Stimulated activated CD8-positive, alpha-beta memory T cell treated with anti-CD3 and anti-CD28 coated beads, Interleukin-4, amount 100 ng/mL, for 1 hour (primary cell): ENCODE measurements around the gene GMFB.

Experiments used
- DNase-seq, 2 donors: peaks; one replicate each; pipeline ENCODE4 v3.0.0-alpha.2; 2020; ENCODE audit warnings: low read depth in 2 of 2, low spot score in 1 of 2

Gene GMFB

DNA sequence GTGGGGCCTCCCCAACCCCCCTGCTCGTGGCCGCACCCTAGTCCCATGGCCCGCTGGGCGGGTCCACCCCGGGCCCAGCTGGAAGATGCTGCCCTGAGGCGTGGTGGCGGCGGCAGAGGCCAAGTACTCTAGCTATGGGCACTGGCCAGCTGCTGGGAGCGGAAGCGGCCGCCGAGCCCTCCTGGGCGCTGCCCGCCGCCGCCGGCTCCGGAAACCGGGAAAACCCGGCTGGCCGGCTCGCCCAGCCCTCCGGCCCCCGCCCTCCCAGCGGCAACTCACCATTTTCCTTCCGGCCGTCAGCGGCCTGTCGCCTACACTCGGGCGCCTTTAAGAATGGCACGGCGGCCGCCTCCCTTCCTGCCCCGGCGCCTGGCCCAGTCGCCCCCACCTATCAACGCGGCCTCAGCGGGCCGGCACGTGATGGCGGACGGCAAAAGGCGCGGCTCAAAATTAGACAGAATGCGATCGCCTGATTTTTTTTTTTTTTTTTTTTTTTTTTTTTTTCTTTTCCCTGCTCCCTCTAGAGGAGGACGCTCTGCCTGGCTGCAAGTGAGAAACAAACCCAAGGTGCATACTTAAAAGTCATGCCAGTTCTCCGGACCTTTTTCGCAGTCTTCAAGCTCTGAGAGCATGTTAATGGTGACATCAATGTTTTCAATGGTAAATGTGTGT lies at the start of gene GMFB:
Gene GMFB, minus strand, starts transcription at position 335 of the 672 bp plus-strand sequence. Its CDS starts 53 bp downstream, at position 282.
- peak; percentile 67 to 76 for DNase-seq

DNA sequence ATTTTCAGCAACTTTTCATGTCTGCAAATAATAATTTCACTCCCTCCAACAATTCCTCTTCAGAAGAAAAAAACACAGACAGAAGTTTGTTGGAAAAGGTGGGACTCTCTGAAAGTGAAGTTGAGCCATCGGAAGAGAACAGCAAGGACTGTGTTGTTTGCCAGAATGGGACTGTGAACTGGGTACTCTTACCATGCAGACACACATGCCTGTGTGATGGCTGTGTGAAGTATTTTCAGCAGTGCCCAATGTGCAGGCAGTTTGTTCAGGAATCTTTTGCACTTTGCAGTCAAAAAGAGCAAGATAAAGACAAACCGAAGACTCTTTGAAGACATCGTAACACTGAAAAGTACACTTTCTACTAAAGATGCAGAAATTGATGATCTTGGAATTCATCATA lies 49.3 kb upstream of the GMFB start:
- no peak for DNase-seq

DNA sequence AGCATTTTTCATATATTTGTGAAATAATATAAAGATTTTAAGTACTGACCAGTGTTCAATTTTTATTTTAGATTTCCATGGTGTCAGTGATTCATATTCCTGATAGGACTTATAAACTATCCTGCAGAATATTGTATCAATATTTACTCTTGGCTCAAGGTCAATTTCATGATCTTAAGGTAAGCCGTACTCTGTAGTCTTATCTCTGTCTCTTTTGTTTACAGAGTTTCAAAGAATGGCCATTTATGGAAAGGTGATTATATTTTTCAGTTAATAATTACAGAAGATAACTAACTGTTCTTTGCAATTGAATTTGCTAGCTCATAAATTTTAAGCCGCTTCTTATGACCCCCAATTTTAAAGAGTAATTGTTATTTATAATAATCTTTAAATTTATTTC lies 48.9 kb upstream of the GMFB start:
- no peak for DNase-seq

DNA sequence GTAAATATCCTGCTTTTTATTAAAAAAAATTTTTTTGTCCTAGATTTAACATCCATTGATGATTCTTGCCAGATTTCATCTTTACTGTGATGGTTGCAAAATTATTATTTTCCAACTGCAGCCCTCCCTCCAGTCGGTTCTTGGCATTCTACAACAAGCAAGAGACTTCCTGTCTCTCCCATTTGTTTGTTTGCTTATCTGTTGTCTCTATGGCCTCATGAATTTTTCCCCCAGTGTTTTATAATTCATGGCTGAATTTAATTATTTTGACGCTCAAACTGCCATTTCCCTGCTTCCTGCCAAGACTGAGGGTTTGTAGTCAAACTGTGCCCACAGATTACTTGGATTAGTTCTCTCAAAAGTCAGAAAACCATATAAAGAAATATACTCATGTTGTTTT lies 46.9 kb upstream of the GMFB start:
- no peak for DNase-seq

DNA sequence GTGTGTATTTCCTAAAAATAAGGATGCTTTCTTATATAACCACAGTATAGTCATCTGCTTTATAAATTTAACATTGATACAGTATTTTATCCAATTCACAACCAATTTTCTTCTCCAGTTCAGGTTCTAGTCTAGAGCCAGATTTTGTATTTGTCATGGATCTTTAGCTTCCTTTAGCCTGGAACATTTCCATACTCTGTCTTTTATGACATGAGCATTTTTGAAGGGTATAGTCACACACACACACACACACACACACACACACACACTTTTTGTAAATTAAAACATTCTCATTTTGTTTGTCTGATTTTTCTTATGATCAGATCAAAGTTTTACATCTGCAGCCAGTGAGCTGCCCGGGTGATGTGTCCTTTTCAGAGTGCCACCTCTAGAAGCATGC lies 46.3 kb upstream of the GMFB start:
- no peak for DNase-seq

DNA sequence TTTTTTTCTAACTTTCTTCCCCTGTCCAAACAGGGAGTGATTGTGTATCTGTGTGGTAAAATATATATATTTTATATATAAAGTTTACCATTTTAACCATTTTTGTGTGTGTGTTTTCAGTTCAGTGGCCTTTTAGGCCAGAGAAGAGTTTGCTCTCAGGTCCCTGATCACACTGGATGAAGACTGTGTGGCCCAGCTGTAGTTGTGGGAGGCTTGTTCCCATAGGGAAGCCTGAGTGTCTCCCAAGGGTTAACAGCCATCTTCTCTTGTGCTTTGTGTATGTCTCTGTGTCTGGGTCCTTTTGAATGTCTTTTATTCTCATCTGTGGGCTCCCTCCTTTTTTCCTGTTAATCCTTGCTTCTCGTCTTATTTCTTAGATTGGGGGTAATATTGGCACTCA lies 44.3 kb upstream of the GMFB start:
- DNase-seq = no peak

DNA sequence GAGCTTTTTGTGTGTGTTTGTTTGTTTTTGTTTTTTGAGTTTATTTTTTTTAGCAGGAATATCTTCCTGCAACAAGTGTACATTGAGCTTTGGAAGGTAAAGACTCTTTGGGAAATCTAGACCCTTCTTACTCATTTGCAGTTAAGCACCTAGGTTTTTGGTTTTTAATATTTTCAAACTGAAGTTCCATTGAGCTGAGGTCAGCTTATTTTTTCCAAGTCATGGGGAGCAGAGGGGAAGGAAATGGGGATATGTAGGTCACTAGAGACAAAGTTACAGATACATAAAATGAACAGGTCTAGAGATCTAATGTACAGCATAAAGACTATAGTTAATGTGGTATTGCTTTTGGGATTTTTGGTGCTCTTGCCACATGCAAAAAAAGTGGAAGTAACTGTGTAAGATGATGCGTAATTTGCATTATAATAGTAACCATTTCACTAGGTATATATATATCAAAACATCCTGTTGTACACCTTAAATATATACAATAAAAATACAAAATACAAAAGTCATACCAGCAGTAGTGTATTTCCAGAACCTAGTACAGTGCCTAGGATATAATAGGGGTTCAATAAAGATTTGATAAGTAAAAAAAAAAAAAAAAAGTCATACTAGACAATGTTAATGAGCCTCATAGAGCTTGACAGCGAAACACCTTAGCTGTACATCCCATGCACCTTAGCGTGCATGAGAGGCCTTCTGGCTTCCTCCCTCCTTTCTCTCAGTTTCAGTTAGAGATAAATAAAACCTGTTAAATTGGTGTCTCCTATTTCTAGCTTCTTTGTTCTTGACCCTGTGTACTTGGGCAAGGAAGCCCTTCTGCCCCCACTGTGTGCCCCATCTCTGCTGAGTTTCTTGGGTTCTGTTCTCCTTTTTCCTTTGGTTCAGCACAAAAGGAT lies 43.6 kb upstream of the GMFB start:
- DNase-seq = no peak

DNA sequence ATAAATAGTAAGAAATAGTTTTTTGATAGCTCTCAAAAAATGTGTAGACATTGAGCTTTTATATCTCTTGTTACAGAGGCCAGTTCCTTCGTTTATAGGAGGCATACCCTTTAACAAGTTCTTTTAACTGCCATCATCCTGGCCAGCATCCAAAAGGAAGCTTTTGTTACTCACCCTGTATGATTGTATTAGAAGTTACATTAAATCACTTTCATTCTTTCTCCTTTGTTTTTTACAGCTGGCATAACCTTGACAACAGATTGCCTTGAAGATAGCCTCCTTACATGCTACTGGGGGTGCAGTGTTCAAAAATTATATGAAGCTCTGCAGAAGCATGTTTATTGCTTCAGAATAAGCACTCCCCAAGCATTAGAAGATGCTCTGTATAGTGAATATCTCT lies 41.0 kb upstream of the GMFB start:
- DNase-seq = no peak

DNA sequence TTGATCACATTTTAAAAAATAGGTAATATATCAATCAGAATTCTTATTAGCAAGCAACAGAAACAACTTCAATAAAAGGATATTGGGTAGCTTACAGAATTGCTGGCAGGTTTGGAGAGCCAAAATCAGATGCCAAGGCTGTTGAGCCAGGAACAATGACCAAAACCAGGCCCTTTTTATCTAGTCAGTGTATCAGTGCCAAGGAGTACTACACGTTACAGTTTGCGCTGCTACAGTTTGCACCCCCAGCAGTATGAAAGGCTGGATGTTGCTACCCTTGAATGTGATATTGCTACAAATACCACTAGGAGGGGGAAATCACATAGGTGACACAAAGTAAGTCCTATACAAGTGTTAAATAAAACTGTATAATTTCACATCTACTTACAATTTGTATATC lies 40.2 kb upstream of the GMFB start:
- DNase-seq = no peak

DNA sequence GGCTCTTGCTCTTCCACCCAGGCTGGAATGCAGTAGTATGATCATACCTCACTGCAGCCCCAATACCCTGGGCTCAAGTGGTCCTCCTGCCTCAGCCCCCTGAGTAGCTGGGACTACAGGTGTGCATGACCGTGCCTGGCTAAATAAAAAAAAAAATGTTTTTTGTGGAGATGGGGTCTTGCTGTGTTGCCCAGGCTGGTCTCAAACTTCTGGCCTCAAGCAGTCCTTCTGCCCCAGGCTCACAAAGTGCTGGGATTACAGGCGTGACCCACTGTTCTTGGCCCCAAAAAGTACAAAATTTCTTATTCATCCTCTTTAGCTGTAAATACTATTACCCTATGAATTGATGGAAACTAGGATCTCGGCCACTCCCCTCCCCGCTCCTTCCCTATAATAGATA lies 35.6 kb upstream of the GMFB start:
- DNase-seq = no peak

DNA sequence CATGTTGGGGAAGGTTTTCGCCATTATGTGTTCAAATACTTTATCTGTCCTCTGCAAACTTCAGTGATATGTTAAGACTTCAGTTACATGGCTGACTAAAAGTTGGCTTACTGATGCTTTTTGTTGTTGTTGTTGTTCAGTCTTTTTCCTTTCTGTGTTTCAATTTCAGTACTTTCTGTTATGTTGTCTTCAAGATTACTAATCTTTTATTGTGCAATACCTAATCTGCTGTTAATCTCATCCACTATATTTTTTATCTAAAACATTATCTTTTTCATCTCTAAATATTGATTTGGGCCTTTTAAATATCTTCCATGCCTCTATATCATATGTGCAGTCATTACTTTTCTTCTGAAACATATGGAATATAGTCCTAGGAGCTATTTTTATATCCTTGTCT lies 27.9 kb upstream of the GMFB start:
- DNase-seq = no peak

DNA sequence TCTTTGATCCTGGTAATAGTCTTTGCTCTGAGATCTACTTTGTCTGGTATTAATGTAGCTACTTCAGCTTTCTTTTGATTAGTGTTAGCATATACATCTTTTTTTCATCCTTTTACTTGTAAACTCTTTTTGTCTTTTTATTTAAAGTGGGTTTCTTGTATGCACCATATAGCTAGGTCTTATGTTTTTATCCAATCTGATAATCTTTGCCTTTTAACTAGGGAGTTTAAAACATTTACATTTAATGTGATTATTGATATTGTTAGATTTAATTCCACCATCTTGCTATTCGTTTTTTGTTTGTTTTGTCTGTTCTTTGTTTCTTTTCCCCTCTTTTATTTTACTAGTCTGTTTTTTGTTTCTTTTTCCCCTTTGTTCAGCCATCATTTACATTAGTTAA lies 26.9 kb upstream of the GMFB start:
- DNase-seq = no peak

DNA sequence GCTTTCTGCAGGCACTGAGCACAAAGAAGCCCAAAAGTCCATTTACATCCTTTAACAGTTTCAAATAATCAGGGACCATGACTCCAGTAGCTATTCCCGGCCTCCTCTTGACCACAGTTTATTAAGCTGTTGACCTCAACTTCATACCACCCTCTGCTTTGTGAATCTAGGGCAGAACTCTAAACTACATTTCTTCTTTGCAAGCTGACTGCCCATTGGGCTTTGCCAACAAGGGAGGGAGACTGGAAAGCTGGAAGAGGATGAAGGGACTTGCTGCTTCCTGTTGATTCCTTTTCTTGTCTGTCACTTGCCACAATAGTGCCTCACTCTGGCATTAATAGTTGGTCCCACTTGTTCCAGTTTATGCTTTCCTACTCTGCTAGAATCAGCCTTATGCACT lies 23.6 kb upstream of the GMFB start:
- no peak for DNase-seq

DNA sequence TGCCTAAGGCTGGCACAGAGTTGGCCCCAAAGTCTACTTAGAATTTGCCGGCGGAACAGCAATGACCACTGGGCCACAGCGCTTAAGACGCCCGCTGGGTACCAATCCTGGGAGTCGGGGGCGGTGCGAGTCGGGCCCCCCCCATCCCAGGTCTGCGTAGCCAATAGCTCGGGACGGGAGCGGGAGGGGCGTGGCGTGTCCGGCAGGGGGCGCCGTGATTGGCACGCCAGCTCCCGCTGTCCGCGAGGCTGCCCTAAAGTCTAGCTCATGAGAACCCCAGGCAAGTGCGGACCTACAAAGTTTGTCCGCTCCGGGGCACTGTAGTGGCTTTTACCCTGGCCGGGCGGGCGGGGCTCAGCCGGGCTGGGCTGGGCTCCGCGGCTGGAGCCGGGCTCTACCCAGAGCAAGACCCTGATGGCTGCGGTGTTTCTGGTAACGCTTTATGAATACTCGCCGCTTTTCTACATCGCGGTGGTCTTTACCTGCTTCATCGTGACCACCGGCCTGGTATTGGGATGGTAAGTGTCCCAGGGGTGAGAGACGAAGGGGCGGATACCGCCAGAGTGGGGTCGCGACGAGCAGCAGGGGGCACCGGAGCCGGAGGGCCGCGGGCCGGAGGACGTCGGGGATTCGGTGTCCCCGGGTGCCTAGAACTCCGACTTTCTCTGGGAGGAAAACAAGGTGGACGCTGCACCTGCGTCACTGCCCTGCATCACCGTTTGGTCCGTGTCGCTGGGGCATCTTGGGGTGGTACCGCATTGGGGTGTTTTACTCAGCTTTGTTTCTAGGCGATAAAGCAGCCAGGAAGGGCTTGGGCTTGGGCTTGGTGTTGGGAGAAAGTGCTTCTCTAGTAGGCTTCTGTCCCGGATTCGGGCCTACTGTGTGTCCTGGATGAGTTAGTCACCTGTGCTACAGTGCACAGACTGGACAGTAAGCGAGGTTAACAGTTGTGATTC lies 21.0 kb upstream of the GMFB start, which contains the start of gene CGRRF1:
Gene CGRRF1, plus strand, starts transcription at position 361 of the 956 bp plus-strand sequence. Its CDS starts 54 bp downstream, at position 415.
- peak; percentile 90 to 92 for DNase-seq

DNA sequence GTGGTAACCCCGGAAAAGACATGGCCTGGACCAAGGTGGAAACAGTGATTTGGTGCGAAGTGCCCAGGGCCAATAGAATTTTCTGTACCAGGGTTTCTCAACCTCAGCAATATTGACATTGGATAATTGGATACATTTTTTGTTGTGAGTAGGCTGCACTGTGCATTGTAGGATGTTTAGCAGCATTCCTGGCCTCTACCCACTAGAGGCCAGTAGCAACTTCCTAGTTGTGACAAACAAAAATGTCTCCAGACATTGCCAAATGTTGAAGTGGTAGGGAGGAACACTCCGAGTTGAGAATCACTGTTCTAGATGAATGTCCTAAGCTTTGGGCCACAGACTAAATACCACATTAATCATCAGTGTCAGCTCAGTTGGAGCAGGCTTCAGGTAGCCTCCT lies 14.7 kb upstream of the GMFB start:
- no peak for DNase-seq

DNA sequence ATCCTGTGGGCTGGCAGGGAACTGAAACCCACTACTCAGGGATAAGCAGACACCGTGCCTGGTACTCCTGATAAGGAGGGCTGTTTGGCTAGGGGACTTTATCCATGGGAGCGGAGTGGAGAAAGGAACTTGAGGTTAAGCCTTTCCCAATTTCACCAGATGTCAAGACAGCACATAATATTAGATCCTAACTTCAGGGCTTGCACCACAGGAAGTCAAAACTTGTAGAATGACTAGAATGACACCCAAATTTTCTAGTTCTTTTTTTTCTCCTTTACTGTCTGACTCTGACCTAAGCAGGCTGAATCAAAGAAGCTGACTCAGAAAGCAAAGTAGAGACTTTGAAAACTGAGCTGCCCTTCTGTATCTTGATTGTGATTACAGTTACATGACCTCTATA lies 13.8 kb upstream of the GMFB start:
- no peak for DNase-seq

DNA sequence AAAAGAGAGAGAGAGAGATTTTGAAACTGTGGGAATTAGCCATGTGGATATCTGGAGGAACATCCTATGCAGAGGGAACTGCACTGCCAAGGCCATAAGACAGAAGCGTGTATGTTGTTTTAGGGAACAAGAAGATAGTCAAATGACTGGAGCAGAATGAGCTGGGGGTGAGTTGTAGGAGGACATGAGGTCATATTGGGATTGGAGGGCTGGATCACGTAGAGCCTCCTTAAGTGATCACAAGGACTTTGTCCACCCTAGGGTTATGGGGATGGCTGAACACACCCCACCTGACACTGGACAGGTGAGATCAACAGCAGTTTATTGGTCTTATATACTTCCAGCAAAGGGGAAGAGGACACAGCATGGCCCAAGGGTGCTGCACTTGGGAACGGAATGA lies 12.7 kb upstream of the GMFB start:
- DNase-seq = no peak

DNA sequence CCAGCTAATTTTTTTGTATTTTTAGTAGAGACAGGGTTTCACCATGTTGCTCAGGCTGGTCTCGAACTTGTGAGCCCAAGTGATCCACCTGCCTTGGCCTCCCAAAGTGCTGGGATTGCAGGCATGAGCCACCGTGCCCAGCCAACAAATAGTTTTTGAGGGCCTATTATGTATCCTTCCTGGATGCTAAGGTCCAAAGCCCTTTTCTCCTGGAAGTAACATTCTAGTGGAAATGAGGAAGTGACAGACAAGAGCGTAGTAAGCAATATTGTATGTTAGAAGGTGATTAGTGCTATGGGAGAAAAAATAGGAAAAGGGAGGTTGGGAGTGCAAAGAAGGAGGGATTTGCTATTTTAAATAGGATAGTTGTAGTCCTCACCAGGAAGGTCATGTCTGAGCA lies 12.0 kb upstream of the GMFB start:
- no peak for DNase-seq

DNA sequence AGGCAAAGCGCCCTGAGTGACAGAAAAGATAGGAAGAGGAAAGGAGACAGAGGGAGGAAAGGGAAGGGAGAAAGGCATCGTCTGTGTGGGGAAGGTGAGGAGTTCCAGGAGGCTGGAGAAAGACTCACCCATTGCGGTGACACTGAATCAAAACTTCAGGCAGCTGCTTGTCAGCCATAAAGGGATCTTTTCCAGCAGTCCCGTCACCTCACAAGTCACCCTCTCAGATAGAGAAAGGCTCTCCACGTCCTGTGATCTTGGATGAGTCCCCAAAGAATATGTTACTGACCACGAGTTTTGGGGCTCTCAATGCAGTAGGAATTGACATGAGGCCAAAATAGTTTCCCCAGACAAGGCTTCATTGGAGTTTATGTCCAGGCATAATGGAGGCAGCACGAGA lies 9.8 kb upstream of the GMFB start:
- no peak for DNase-seq

DNA sequence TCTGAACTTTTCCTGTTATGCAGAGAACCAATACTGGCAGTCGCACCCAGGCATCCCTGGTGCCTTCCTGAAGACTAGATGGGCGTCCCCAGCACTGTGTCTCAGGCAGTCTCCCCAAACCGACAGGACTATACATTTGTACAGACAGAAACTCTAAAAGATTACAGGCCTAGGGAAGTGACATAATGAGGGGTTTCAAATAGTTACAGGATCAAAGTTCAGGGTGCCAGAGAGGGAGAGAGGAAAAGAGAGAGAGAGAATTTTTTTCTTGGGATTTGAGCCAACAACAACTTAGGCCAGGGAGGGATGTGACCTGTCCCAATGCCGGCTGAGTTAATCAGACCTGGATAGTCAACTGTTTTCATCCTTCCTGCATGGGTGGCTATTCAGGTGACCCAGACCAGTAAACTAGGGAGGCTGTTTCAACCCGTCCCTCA lies 9.3 kb upstream of the GMFB start:
- no peak for DNase-seq

DNA sequence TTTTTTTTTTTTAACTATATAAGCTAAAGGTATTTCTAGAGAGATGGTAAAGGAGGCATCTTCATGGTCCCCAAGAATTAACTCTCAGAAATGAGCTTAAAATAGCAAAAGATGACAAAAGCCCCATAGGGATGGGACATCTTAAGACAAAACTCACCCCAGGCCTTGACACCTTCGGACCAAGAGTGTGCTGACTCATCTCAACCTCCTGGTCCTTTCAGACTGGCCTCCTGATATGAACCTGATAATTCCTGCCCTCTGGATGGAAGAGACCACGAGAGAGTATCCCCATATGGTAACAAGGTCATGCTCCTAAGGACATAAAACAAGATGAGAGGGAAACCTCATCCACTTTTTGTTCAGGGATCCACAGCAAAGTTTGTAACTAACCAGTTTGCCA lies 8.4 kb upstream of the GMFB start:
- DNase-seq = no peak
